Natural killer cell (primary cell): ENCODE results near the gene IFNA6. TPM values are rescaled to one million over a fixed set of nuclear protein-coding genes. Genes with fewer than 3 reads are reported as not detected.
A peak's percentile ranks its signal among the peaks of the same experiment; 100 is the strongest.

Source experiments
- ATAC-seq, 3 donors: fragments of 150-1000 bp in 2 of 3; fragments of 200-7000 bp in 1 of 3; cut with Tn5 transposase; 1 replicate in 1 of 3; 2 replicates in 2 of 3; pipeline ENCODE4 v1.10.0; 2021; ENCODE audit warnings: mild to moderate bottlenecking in 2 of 3, moderate library complexity in 2 of 3
- DNase-seq, 2 donors: peaks; one replicate each; pipeline versions ENCODE4 v3.0.0 to v3.0.0-alpha.2; 2013 to 2021; ENCODE audit warnings: mixed read lengths in 1 of 2
- H3K27ac ChIP-seq: one replicate; pipeline ENCODE4 v1.5.1; 2013; ENCODE audit warnings: mild to moderate bottlenecking, low read length
- H3K27me3 ChIP-seq: one replicate; pipeline ENCODE4 v1.6.1; 2013; ENCODE audit warnings: low read length; ENCODE audit not compliant: control insufficient read depth, insufficient read depth
- H3K36me3 ChIP-seq: one replicate; pipeline ENCODE4 v1.6.1; 2013; ENCODE audit warnings: low read length; ENCODE audit not compliant: control insufficient read depth, insufficient read depth
- H3K4me1 ChIP-seq: one replicate; pipeline ENCODE4 v1.6.1; 2013; ENCODE audit warnings: low read length; ENCODE audit not compliant: control insufficient read depth, insufficient read depth
- H3K4me3 ChIP-seq: one replicate; pipeline ENCODE4 v1.5.1; 2013; ENCODE audit warnings: low read length
- H3K9me3 ChIP-seq: one replicate; pipeline ENCODE4 v1.6.1; 2013; ENCODE audit warnings: low read length; ENCODE audit not compliant: control insufficient read depth, insufficient read depth
- H3K27ac Mint-ChIP-seq, 2 donors: one replicate each; pipeline ENCODE4 v1.8.0; 2022; ENCODE audit warnings: mild to moderate bottlenecking in 2 of 2, mixed read lengths in 2 of 2, moderate library complexity in 1 of 2
- H3K27me3 Mint-ChIP-seq, 2 donors: one replicate each; pipeline ENCODE4 v1.8.0; 2022; ENCODE audit warnings: low read depth in 2 of 2, mixed read lengths in 2 of 2
- H3K36me3 Mint-ChIP-seq: one replicate; pipeline ENCODE4 v1.8.0; 2022; ENCODE audit warnings: mixed read lengths
- H3K4me1 Mint-ChIP-seq, 2 donors: one replicate each; pipeline ENCODE4 v1.8.0; 2022; ENCODE audit warnings: mixed read lengths in 2 of 2
- H3K4me3 Mint-ChIP-seq: one replicate; pipeline ENCODE4 v1.8.0; 2022; ENCODE audit warnings: mild to moderate bottlenecking, moderate library complexity, mixed read lengths
- H3K9me3 Mint-ChIP-seq, 2 donors: one replicate each; pipeline ENCODE4 v1.8.0; 2022; ENCODE audit warnings: mixed read lengths in 2 of 2
- CTCF ChIP-seq: fragments of 200-600 bp; IDR thresholded peaks from one replicate; pipeline ENCODE4 v1.8.0; 2022; ENCODE audit warnings: antibody characterized with exemption
- WGBS: methylation state at CpG from one replicate; pipeline ENCODE4 v1.1.7; 2013; ENCODE audit warnings: missing lambda C conversion rate; ENCODE audit not compliant: insufficient coverage; 5-methylcytosine and 5-hydroxymethylcytosine counted together
- intact Hi-C: fragments of 100-400 bp; cut with micrococcal nuclease; formaldehyde crosslinking; loops from one replicate; pipeline ENCODE4 v1.14.2; 2022
- total RNA-seq, 4 donors: library from RNA; stranded (reverse); fragments of 120-200 nt in 1 of 4; gene quantifications; one replicate each; pipeline versions ENCODE4 v1.2.3 to v1.2.4, GENCODE V29; 2013 to 2022

Gene IFNA6
- total RNA-seq, 3 donors from 2014 or later (not counting 1 experiment from before 2014, with no cell fraction given), result not detected

- H3K9me3 Mint-ChIP-seq, result no peaks in the 10 kb centered on the region
- H3K27me3 ChIP-seq, result peaks cover 4% of the 10 kb centered on the region
- no peak for DNase-seq
- H3K4me3 Mint-ChIP-seq, result no peak overlapping the region
- H3K27me3 Mint-ChIP-seq, result peaks cover 15 to 27% of the 10 kb centered on the region in 2 donors
- no peaks in the 10 kb centered on the region for H3K36me3 Mint-ChIP-seq
- H3K9me3 ChIP-seq, result no peaks in the 10 kb centered on the region
- peaks cover 9 to 14% of the 10 kb centered on the region in 2 donors for H3K4me1 Mint-ChIP-seq
- intact Hi-C loops, result no loop called here
- 97% methylated on average over 3 of the region's 8 CpGs for WGBS
- no peak overlapping the region for H3K27ac ChIP-seq
- H3K4me1 ChIP-seq, result peaks cover 7% of the 10 kb centered on the region
- TF ChIP-seq CTCF, result no peak
- no peaks in the 10 kb centered on the region for H3K36me3 ChIP-seq
- H3K4me3 ChIP-seq, result no peak overlapping the region
- no peak for ATAC-seq
- H3K27ac Mint-ChIP-seq, result no peak overlapping the region
These were observed 11.6 kb upstream of the IFNA6 start for GRCh38 chr9:21362287-21362686.

DNA sequence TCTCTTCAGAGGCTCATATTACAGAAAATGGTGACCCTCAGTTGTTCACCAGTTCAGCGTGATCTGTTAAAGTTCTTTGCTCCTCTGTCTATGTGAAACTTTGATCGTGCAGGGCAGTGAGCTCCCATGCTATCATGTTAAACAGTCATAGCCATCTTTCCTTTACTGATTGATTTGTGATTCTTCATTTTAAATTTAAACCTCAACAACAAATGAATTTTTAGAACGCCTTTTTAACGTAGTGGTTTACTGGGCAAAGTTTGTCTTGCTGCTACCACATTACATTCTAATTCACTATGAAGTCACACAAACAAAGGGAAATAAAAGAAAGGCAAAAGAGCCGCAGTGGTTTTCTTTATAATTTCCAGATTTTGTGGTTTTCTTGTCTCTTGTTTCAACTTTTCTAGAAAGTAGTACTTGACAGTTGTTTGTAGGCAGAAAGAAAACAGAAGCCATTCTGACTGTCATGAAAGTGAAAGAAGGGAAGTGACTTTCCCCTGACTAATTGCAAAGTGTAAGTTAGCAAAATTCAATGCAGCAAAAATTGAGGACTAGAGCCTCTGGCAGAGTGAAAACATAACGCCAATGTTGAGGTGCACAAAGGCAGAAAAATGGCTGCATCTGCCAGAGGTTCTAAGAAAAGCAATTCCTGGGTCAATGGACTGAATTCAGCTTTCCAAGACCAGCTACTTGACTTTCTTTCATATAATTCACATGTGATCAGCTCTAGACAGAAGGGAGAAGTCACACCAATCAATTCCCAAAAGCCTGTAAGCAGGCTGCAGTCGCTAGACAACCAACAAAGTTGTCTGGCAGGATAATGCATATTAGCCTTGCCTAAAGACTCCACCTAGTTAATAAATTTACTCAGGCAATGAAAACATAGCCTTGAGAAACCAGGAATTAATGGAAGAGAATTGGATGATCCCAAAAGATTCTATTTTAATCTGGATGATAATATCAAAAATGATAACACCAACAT lies 7.1 kb upstream of the IFNA6 start:
- TF ChIP-seq CTCF, result no peak
- intact Hi-C loops, result no loop called here
- H3K27ac Mint-ChIP-seq, result peak overlapping the region; percentile 73 to 74
- no peaks in the 10 kb centered on the region for H3K36me3 ChIP-seq
- peaks cover 0 to 4% of the 10 kb centered on the region in 2 donors for H3K9me3 Mint-ChIP-seq
- ATAC-seq, result peak; percentile 50 to 58 (median 50)
- H3K4me3 ChIP-seq, result no peak overlapping the region
- peaks cover 10 to 15% of the 10 kb centered on the region in 2 donors for H3K4me1 Mint-ChIP-seq
- no peaks in the 10 kb centered on the region for H3K9me3 ChIP-seq
- peaks cover 7% of the 10 kb centered on the region for H3K4me1 ChIP-seq
- peak overlapping the region; percentile 35 for H3K27ac ChIP-seq
- H3K27me3 ChIP-seq, result no peaks in the 10 kb centered on the region
- peaks cover 9 to 12% of the 10 kb centered on the region in 2 donors for H3K27me3 Mint-ChIP-seq
- 36% methylated on average over 4 of the region's 7 CpGs for WGBS
- DNase-seq, result peak in 1 of 2 donors; percentile 36
- H3K4me3 Mint-ChIP-seq, result peak overlapping the region; percentile 67
- no peaks in the 10 kb centered on the region for H3K36me3 Mint-ChIP-seq

DNA sequence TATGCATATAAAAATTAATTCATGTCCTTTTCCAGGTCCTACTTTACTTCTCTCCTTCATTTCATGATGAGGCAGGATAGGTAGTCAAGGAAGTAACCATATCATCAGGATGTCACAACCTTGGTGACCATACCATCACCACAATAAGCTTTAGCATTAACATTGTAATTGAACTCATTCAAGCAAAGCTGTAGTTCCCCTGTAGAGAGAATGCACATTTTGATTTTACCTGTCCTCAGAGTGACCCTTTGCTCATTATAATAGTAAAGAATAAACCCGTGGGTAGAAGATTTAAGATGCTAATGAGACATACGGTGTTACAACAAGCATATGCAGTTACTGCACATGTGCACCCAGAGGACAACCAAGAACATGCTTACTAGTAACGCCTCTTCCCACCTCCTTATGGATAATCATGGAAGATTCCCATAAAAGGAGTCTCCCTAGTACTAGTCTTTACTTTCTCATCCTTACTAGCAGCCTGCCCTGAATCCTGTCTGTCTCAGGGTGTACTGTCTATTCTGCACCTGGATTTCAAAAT lies 2.2 kb downstream of the IFNA6 start:
- Histone ChIP-seq H3K27ac (no peak overlapping the region), H3K4me1 (no peaks in the 10 kb centered on the region), H3K27me3 (peaks cover 2% of the 10 kb centered on the region), H3K9me3 (no peaks in the 10 kb centered on the region), H3K36me3 (no peaks in the 10 kb centered on the region), H3K4me3 (no peak overlapping the region)
- DNase-seq (no peak), ATAC-seq (no peak)
- no peak overlapping the region for H3K27ac Mint-ChIP-seq
- no peaks in the 10 kb centered on the region for H3K36me3 Mint-ChIP-seq
- H3K4me1 Mint-ChIP-seq, result no peaks in the 10 kb centered on the region
- no peak for TF ChIP-seq CTCF
- intact Hi-C loops, result no loop called here
- no peaks in the 10 kb centered on the region for H3K9me3 Mint-ChIP-seq
- H3K27me3 Mint-ChIP-seq, result peaks cover 32 to 46% of the 10 kb centered on the region in 2 donors
- H3K4me3 Mint-ChIP-seq, result no peak overlapping the region
- WGBS, result 83% methylated on average over 3 of the region's 3 CpGs
